H1 (cell line): ENCODE measurements around the gene TEF. TPM values are rescaled to one million over a fixed set of nuclear protein-coding genes. Genes with fewer than 3 reads are reported as not detected.

Source experiments
- CTCF ChIA-PET: fragments of 300-600 bp; sonication (Branson Sonifier 250); formaldehyde crosslinking; loops from one replicate; lab custom pipeline; 2021; ENCODE audit not compliant: partially characterized antibody; lab: Charles Lee
- POLR2A ChIA-PET: fragments of 300-600 bp; sonication (Branson Sonifier 250); formaldehyde crosslinking; loops from one replicate; lab custom pipeline; 2021; ENCODE audit warnings: inconsistent platforms; ENCODE audit not compliant: partially characterized antibody; lab: Charles Lee
- DNase-seq, 2 experiments: peaks; one replicate each; pipeline versions ENCODE4 v3.0.0 to v3.0.0-alpha.2; 2010 to 2022; ENCODE audit warnings: low spot score in 2 of 2, low read depth in 1 of 2, mixed read lengths in 1 of 2
- FAIRE-seq: peaks from 2 replicates; lab custom pipeline; 2011; peaks lifted over from hg19 to GRCh38; lab: Jason Lieb, UNC
- H2AFZ ChIP-seq: 2 replicates; pipeline ENCODE4 v1.8.1; 2012; ENCODE audit warnings: low read length, inconsistent platforms
- H2AK5ac ChIP-seq: 2 replicates; pipeline ENCODE4 v1.6.1; 2013; ENCODE audit warnings: low read depth, low read length
- H2BK120ac ChIP-seq: replicated peaks from 2 replicates; pipeline ENCODE3; 2013; ENCODE audit warnings: low read depth, low read length, inconsistent platforms
- H2BK12ac ChIP-seq: 2 replicates; pipeline ENCODE4 v1.6.1; 2013; ENCODE audit warnings: low read depth, low read length
- H2BK15ac ChIP-seq: 2 replicates; pipeline ENCODE4 v1.6.1; 2013; ENCODE audit warnings: low read length
- H2BK20ac ChIP-seq: 2 replicates; pipeline ENCODE4 v1.6.1; 2013; ENCODE audit warnings: low read length
- H2BK5ac ChIP-seq: 2 replicates; pipeline ENCODE4 v1.6.1; 2013; ENCODE audit warnings: low read depth, low read length
- H3K14ac ChIP-seq: 2 replicates; pipeline ENCODE4 v1.6.1; 2013; ENCODE audit warnings: inconsistent platforms; ENCODE audit not compliant: insufficient read length
- H3K18ac ChIP-seq: 2 replicates; pipeline ENCODE4 v1.6.1; 2013; ENCODE audit warnings: low read length; ENCODE audit errors: extremely low read depth
- H3K23ac ChIP-seq: 2 replicates; pipeline ENCODE4 v1.6.1; 2013; ENCODE audit warnings: inconsistent platforms; ENCODE audit not compliant: insufficient read length
- H3K23me2 ChIP-seq: 2 replicates; pipeline ENCODE4 v1.6.1; 2013; ENCODE audit warnings: low read depth, low read length
- H3K27ac ChIP-seq: 2 replicates; pipeline ENCODE4 v1.6.1; 2011; ENCODE audit warnings: low read depth, low read length, inconsistent platforms
- H3K27me3 ChIP-seq, 4 experiments: replicated peaks in 1 of 4; 1 replicate in 1 of 4; 2 replicates in 3 of 4; pipeline versions ENCODE4 v1.6.1 to v1.8.1; 2011 to 2013; ENCODE audit warnings: low read length in 3 of 4, mild to moderate bottlenecking in 3 of 4, inconsistent platforms in 2 of 4, mixed read lengths in 2 of 4, moderate library complexity in 1 of 4; ENCODE audit not compliant: control insufficient read depth in 3 of 4, insufficient read depth in 3 of 4; ENCODE audit errors: extremely low read depth in 1 of 4
- H3K36me3 ChIP-seq, 4 experiments: 2 replicates each; pipeline versions ENCODE4 v1.6.1 to v1.8.1; 2011 to 2013; ENCODE audit warnings: mild to moderate bottlenecking in 4 of 4, low read length in 3 of 4, moderate library complexity in 2 of 4, control low read depth in 1 of 4, inconsistent platforms in 1 of 4; ENCODE audit not compliant: insufficient read depth in 4 of 4, control insufficient read depth in 2 of 4
- H3K4ac ChIP-seq: replicated peaks from 2 replicates; pipeline ENCODE3; 2013; ENCODE audit warnings: low read length, low read depth, mixed read lengths, inconsistent platforms; ENCODE audit not compliant: insufficient read length
- H3K4me1 ChIP-seq, 4 experiments: replicated peaks in 1 of 4; 1 replicate in 1 of 4; 2 replicates in 3 of 4; pipeline versions ENCODE4 v1.6.1 to v1.8.1; 2011 to 2013; ENCODE audit warnings: low read length in 3 of 4, inconsistent platforms in 2 of 4, mixed read lengths in 1 of 4; ENCODE audit not compliant: insufficient read depth in 4 of 4, control insufficient read depth in 3 of 4
- H3K4me2 ChIP-seq, 2 experiments: 2 replicates each; pipeline versions ENCODE4 v1.6.1 to v1.8.1; 2011 to 2013; ENCODE audit warnings: low read depth in 2 of 2, low read length in 2 of 2, control low read depth in 1 of 2, inconsistent platforms in 1 of 2, mild to moderate bottlenecking in 1 of 2; ENCODE audit not compliant: insufficient read depth in 1 of 2
- H3K4me3 ChIP-seq, 4 experiments: fragments of 200-600, 300-600 bp in 1 of 4; sonication (generic), shearing (Covaris generic), sonication (Bioruptor Twin) in 1 of 4; 2 replicates each; pipeline versions ENCODE4 v1.5.1 to v1.8.1; 2011 to 2016; ENCODE audit warnings: low read length in 4 of 4, low read depth in 3 of 4, control low read depth in 2 of 4, inconsistent platforms in 2 of 4, mild to moderate bottlenecking in 2 of 4, mixed read lengths in 1 of 4, moderate library complexity in 1 of 4; ENCODE audit not compliant: insufficient read depth in 2 of 4; ENCODE audit errors: extremely low read depth in 1 of 4
- H3K56ac ChIP-seq: replicated peaks from 2 replicates; pipeline ENCODE3; 2013; ENCODE audit warnings: low read depth, mild to moderate bottlenecking, mixed read lengths, low read length, inconsistent platforms; ENCODE audit not compliant: insufficient read length
- H3K79me1 ChIP-seq: 2 replicates; pipeline ENCODE4 v1.6.1; 2013; ENCODE audit warnings: low read depth, low read length, control low read depth
- H3K79me2 ChIP-seq, 2 experiments: 2 replicates each; pipeline versions ENCODE4 v1.6.1 to v1.8.1; 2012 to 2013; ENCODE audit warnings: low read length in 2 of 2, mild to moderate bottlenecking in 2 of 2, inconsistent platforms in 1 of 2; ENCODE audit not compliant: insufficient read depth in 2 of 2, control insufficient read depth in 1 of 2
- H3K9ac ChIP-seq, 4 experiments: replicated peaks in 1 of 4; 1 replicate in 1 of 4; 2 replicates in 3 of 4; pipeline versions ENCODE4 v1.6.1 to v1.8.1; 2011 to 2013; ENCODE audit warnings: low read depth in 3 of 4, low read length in 3 of 4, control low read depth in 2 of 4, mild to moderate bottlenecking in 2 of 4, moderate library complexity in 2 of 4, inconsistent platforms in 1 of 4; ENCODE audit errors: extremely low read depth in 1 of 4
- H3K9me3 ChIP-seq, 2 experiments: 2 replicates each; pipeline versions ENCODE4 v1.6.1 to v1.8.1; 2012 to 2013; ENCODE audit warnings: mild to moderate bottlenecking in 2 of 2, moderate library complexity in 2 of 2, control low read depth in 1 of 2, inconsistent platforms in 1 of 2, low read depth in 1 of 2, low read length in 1 of 2, mixed read lengths in 1 of 2; ENCODE audit not compliant: insufficient read depth in 2 of 2
- H4K20me1 ChIP-seq, 2 experiments: replicated peaks in 1 of 2; 2 replicates each; pipeline versions ENCODE3 to v1.8.1; 2011 to 2013; ENCODE audit warnings: inconsistent platforms in 2 of 2, low read length in 2 of 2, mild to moderate bottlenecking in 1 of 2; ENCODE audit not compliant: insufficient read depth in 2 of 2, control insufficient read depth in 1 of 2
- H4K5ac ChIP-seq: 2 replicates; pipeline ENCODE4 v1.6.1; 2013; ENCODE audit warnings: low read length, low read depth, mixed read lengths, inconsistent platforms; ENCODE audit not compliant: insufficient read length
- H4K8ac ChIP-seq: 2 replicates; pipeline ENCODE4 v1.8.0; 2013; ENCODE audit warnings: mild to moderate bottlenecking, moderate library complexity, low read length, inconsistent platforms; ENCODE audit not compliant: insufficient read depth; ENCODE audit errors: extremely low read depth
- H4K91ac ChIP-seq: replicated peaks from 2 replicates; pipeline ENCODE3; 2013; ENCODE audit warnings: low read length, mixed read lengths, inconsistent platforms; ENCODE audit not compliant: insufficient read length
- JUN ChIP-seq: IDR thresholded peaks from 2 replicates; pipeline ENCODE4 v1.6.1; 2011; ENCODE audit warnings: low read depth, mild to moderate bottlenecking, improper control_type of control experiment, low read length
- PHF8 ChIP-seq: fragments of 200-600 bp; sonication (generic); conservative IDR thresholded peaks from 2 replicates; pipeline ENCODE4 v1.7.1; 2012; ENCODE audit warnings: low read depth, mild to moderate bottlenecking, inconsistent platforms, low read length, moderate library complexity
- POLR2A ChIP-seq, 2 experiments: IDR thresholded peaks; 1 replicate in 1 of 2; 2 replicates in 1 of 2; pipeline ENCODE4 v1.6.1; 2011; ENCODE audit warnings: low read depth in 2 of 2, low read length in 2 of 2, mild to moderate bottlenecking in 2 of 2; ENCODE audit errors: control extremely low read depth in 1 of 2
- TAF7 ChIP-seq: optimal IDR thresholded peaks from 2 replicates; pipeline ENCODE3; 2011; ENCODE audit warnings: low read depth, mild to moderate bottlenecking, inconsistent platforms, low read length, moderate library complexity, borderline replicate concordance
- USF2 ChIP-seq: IDR thresholded peaks from 2 replicates; pipeline ENCODE4 v1.6.1; 2011; ENCODE audit warnings: low read length, improper control_type of control experiment
- WGBS, 2 experiments: shearing (Covaris generic) in 1 of 2; methylation state at CpG; one replicate each; pipeline versions ENCODE4 v1.1.6 to v1.1.7; 2013 to 2015; ENCODE audit warnings: low lambda C conversion rate in 2 of 2, mixed read lengths in 2 of 2, inconsistent platforms in 1 of 2, low coverage in 1 of 2, missing lambda C conversion rate in 1 of 2; ENCODE audit not compliant: insufficient replicate concordance in 2 of 2, insufficient coverage in 1 of 2, insufficient read length in 1 of 2; ENCODE audit errors: extremely low coverage in 1 of 2, missing lambda C conversion rate in 1 of 2; 5-methylcytosine and 5-hydroxymethylcytosine counted together
- polyA plus RNA-seq, 7 experiments: library from polyadenylated mRNA; depleted of rRNA in 3 of 7; stranded (reverse) in 5 of 7; unstranded in 2 of 7; fragments of >200 nt in 5 of 7; fragments of 200-250 nt in 2 of 7; gene quantifications; 1 replicate in 5 of 7; 2 replicates in 1 of 7; 4 replicates in 1 of 7; pipeline versions ENCODE4 v1.2.1 to v1.2.3, GENCODE V29; 2011 to 2013; ENCODE audit warnings: missing spikeins in 2 of 7, mixed read lengths in 2 of 7
- total RNA-seq: library from RNA; stranded (reverse); fragmentation: NEBNext Ultra II Directional; extraction: Animal tissue kit (Norgen Biotek cat#: 25700); gene quantifications from 2 replicates; pipeline ENCODE4 v1.2.1, GENCODE V29; 2021

TEF gene
- total and polyA plus RNA-seq, 2 of the 8 experiments (the other 6 are each of a cell fraction or from before 2014, with no cell fraction given): 7.4 to 9.0 TPM

GRCh38 chr22:41425660-41426365 lies 44.1 kb downstream of the TEF start:
- no peaks in the 10 kb centered on the region for H3K79me2 ChIP-seq
- no peak overlapping the region for H3K56ac ChIP-seq
- H3K27me3 ChIP-seq: no peaks in the 10 kb centered on the region
- H2BK120ac ChIP-seq: no peak overlapping the region
- H3K23me2 ChIP-seq: no peaks in the 10 kb centered on the region
- H4K5ac ChIP-seq: no peak overlapping the region
- FAIRE-seq: no peak
- H3K4me3 ChIP-seq: no peak overlapping the region
- H2BK5ac ChIP-seq: no peak overlapping the region
- no peaks in the 10 kb centered on the region for H3K36me3 ChIP-seq
- no peak overlapping the region for H2BK20ac ChIP-seq
- no peak overlapping the region for H3K4ac ChIP-seq
- H3K23ac ChIP-seq: no peak overlapping the region
- H4K8ac ChIP-seq: no peak overlapping the region
- CTCF ChIA-PET: interaction anchor here (0.6 to 4.1 kb wide), 4 partner anchors 22 to 101 kb away, joined by 3 to 18 read pairs (median 4); no protein-coding TSS in a partner anchor
- H3K9me3 ChIP-seq: no peaks in the 10 kb centered on the region
- no peak overlapping the region for H4K91ac ChIP-seq
- no peak for TF ChIP-seq PHF8
- no peak for TF ChIP-seq USF2
- no peak for TF ChIP-seq POLR2A (IDR thresholded peaks at IDR 0.05; ENCODE audit: control extremely low read depth in 1 of 2, low read depth in 2 of 2, low read length in 2 of 2)
- no peak for TF ChIP-seq JUN
- no peak for TF ChIP-seq TAF7
- H2BK12ac ChIP-seq: no peak overlapping the region
- peaks cover 3% of the 10 kb centered on the region; the same call in 1 of the 2 replicates for H3K79me1 ChIP-seq
- no peak overlapping the region for H3K4me2 ChIP-seq
- no peak overlapping the region for H3K27ac ChIP-seq
- 71% methylated on average over 9 of the region's 9 CpGs; no CpG with 5 or more reads in 1 of the 2 experiments for WGBS, 2 experiments
- H3K9ac ChIP-seq: no peak overlapping the region
- no peak overlapping the region for H3K18ac ChIP-seq
- POLR2A ChIA-PET: interaction anchor here (0.6 to 2.8 kb wide), 9 partner anchors 8 to 43 kb away, joined by 3 to 16 read pairs (median 5); partner anchors contain the start of genes ACO2, PHF5A and TOB2
- H2AK5ac ChIP-seq: no peak overlapping the region
- peaks cover 0 to 4% of the 10 kb centered on the region in 2 experiments for H4K20me1 ChIP-seq
- no peak for DNase-seq
- H3K4me1 ChIP-seq: no peaks in the 10 kb centered on the region; a peak in 1 of 7 replicates
- H2AFZ ChIP-seq: no peak overlapping the region
- H3K14ac ChIP-seq: no peak overlapping the region
- H2BK15ac ChIP-seq: no peak overlapping the region
